Measurements from ENCODE around the gene CLASP1. TPM values are rescaled to one million over a fixed set of nuclear protein-coding genes. Genes with fewer than 3 reads are reported as not detected.
"Not testable (repeated sequence)": the region's sequence is repeated elsewhere in the genome, so short reads cannot be mapped to it uniquely, and the experiment has no call there.

Gene CLASP1
- total RNA-seq, 1 donor from 2014 or later: 51.4 TPM

GRCh38 chr2:121505005-121505404, 144.3 kb downstream of the CLASP1 start:
- DNase-seq (ENCODE audit: low spot score): no peak

DNA sequence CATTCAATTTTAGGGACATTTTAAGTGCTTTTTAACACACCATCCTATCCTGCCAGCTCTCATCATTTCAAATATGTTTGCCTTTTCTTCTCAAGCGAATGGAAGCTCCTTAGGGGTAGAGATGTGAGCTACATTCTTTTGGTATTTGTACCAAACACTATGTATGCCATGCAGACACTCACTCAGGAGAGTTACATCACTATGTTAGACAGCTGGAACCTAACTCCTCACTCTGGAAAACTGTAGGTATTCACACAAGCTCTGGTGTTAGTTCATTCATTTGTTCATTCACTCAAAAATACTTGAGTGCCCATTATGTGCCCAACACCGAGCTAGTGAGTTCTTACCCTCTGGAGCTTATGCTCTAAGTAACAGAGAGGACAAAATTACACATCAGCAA, 144.9 kb downstream of the CLASP1 start:
- no peak for DNase-seq (ENCODE audit: low spot score)

DNA sequence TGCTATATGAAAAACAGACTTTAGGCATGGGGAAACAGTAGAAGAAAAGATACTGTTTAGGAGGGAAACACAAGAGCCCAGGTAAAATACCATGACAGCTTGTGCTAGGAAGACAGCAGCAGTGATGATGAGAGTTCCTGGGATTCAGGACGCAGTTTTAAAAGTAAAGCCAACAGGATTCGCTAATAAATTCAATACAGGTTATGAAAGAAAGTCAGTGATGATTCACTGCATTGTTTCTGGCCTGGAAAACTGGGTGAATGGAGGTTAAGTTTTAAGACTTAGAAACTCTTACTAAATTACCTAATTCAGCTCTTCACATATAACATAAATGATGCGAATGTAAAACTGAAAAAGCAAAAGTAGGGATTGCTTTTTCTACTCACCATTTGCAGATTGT, 146.5 kb downstream of the CLASP1 start:
- DNase-seq (ENCODE audit: low spot score): no peak

DNA sequence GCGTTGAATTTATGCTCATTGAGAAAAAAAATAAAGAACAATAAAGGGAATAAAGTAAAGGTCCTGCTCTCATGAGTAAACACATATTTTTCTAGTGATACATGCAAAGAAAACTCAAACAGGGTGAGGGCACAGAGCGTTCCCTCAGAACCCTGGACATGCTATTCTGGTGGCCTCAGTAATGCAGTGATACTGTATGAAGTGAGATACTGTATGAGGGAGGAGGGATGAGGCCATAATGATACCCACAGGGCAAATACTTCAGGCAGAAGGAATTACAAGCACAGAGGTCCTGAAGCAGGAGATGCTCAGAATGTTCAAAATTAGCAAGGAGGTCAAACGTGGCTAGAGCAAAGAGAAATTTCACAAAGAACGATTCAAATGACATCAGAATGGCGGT, 147.0 kb downstream of the CLASP1 start:
- no peak for DNase-seq (ENCODE audit: low spot score)

GRCh38 chr2:121501554-121501953, 147.7 kb downstream of the CLASP1 start:
- no peak for DNase-seq (ENCODE audit: low spot score)

- no peak for DNase-seq (ENCODE audit: low spot score)
Observed at GRCh38 chr2:121501031-121501430, 148.2 kb downstream of the CLASP1 start.

DNA sequence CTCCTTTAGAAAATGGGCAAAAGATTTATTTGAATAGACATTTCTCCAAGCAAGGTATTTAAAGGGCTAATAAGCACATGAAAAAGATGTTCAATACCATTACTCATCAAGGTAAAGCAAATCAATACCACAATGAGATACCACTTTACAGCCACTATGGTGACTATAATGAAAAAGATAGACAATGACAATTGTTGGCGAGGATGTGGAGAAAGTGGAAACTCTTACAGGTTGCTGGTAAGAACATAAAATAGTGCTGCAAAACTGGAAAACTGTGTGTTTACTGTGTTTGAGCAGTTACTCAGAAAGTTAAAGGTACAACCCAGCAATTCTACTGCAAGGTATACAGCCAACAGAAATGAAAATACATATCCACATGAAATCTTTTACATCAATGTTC, 150.5 kb downstream of the CLASP1 start:
- no peak for DNase-seq (ENCODE audit: low spot score)

GRCh38 chr2:121492409-121492808, 156.9 kb downstream of the CLASP1 start:
- no peak for DNase-seq (ENCODE audit: low spot score)

GRCh38 chr2:121491518-121491917, 157.7 kb downstream of the CLASP1 start:
- DNase-seq (ENCODE audit: low spot score): no peak

DNA sequence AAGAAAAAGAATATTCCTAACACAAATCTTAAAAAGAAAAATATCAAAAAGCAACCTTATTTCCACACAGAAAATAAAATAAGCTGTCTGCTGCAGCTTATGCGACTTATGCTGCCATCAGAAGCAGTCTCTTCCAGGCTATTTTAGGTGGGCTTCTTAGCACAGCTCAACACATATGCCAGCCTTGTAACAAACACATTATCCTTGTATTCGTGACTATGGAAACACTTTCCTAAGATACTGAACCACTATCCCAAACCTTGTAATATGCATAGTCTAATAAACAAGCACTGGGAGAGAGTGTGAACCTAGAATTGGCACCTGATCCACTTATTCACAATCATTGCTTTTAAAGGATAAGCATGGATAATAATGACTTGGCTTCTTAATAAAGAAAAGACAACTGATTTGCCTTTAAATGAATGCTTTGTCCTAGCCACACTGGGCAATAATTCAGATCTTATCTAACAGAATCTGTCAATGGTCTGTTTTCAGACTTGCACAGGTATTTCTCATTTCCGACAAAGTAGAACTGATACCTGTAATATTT, 158.6 kb downstream of the CLASP1 start:
- DNase-seq (ENCODE audit: low spot score): no peak

DNA sequence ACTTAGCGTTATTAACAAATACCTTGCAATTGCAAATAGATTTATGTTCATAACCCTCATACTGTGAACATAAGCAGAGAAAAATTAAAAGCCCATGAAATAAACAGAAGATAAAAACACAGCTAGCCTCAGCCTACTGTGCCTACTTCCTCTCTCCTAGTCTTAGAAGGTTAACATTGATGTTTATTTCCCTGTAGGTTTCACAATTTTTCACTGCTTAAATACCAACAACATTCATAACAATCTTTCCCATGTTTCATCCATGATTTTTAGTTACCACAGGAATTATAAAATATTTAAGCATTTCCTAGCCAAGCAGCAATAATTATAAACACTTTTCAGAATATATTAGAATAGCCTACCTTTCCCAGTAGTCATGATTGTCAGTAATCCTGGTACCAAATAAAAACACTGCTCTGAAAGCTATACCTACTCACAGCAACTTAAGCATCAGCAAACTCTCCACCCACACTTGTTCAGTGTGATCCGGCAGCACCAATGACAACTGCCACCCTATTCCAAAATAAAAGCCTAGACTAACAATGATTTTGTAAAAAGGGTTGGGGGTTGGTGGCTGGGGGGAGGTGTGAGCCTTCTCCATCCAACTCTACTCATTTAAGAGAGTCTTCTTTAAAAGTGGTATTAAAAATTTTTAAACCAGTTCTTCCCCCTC, 159.2 kb downstream of the CLASP1 start:
- no peak for DNase-seq (ENCODE audit: low spot score)

GRCh38 chr2:121489284-121489683, 160.0 kb downstream of the CLASP1 start:
- no peak for DNase-seq (ENCODE audit: low spot score)

- DNase-seq (ENCODE audit: low spot score): no peak
Observed at GRCh38 chr2:121486191-121486790, 163.0 kb downstream of the CLASP1 start.

GRCh38 chr2:121485039-121485438, 164.2 kb downstream of the CLASP1 start:
- no peak for DNase-seq (ENCODE audit: low spot score)

DNA sequence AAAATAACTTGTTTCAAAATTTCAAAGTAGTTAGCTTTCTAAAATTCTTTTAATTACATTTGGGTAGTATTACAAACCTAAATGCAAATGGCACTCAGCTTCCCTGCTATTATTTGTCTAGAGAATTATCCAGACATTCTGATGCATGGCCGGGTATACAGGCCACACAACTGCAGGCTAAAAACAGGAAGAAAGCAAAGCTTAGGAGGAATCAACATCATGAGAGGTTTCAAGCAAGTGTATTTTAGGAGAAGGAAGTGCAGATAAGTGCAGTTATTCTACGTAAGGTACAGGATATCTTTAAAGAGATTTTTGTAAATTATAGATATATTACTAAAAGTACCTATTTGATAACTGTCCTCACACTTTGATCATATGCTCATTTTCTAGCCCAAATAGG, 165.4 kb downstream of the CLASP1 start:
- DNase-seq (ENCODE audit: low spot score): no peak

DNA sequence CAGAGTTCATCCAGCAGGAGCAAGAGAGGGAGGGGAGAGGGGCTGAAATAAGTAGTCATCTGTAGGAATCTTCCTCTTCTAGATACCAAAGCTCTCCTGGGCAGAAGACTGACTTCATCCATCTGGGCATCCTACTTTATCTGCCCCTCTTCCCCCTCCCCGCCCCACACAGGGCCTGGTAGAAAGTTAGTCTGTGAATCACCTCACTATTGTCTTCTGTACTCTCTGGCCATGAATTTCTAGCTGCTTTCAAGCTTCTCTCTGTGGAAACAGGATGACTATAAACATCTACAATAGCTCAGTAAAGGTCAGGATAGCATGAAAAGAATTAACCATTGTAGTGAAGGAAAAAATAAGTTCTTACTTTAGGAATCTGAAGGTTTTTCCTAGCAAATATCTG, 166.2 kb downstream of the CLASP1 start:
- DNase-seq (ENCODE audit: low spot score): no peak

GRCh38 chr2:121480826-121481225, 168.4 kb downstream of the CLASP1 start:
- peak; percentile 50 for DNase-seq (ENCODE audit: low spot score)

- peak; percentile 74 for DNase-seq (ENCODE audit: low spot score)
Observed at GRCh38 chr2:121479882-121480522, 169.3 kb downstream of the CLASP1 start.

DNA sequence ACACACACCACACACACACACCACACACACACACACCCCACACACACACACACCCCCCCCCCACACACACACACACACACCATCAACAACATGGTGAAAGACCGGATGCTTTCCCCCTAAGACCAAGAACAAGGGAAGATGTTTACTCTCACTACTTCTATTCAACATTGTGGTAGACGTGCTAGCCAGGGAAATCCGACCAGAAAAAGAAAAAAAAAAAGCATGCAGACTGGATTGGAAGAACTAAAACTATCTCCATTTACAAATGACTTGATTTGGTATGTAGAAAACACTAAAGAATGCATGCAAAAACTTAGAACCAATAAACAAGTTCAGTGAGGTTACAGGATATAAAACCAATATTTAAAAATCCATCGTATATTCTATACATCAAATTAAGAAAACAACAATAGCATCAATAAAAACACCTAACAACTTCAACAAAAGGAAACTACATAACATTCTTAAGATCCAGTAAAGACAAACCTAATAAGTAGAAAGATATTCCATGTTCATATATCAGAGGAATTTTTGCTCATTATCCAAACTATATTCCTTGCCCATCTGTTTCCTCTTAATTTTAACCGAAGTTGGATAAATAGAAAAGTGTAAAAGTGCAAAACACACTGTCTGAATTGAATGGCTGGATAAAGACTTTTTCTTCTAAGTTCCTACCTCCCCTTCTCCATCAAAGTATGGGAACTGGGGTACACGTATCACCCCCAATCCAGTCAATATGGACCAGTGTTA, 170.1 kb downstream of the CLASP1 start:
- DNase-seq (ENCODE audit: low spot score): no peak

- DNase-seq (ENCODE audit: low spot score): not testable (repeated sequence)
Observed at GRCh38 chr2:121478358-121478995, 170.8 kb downstream of the CLASP1 start.

- no peak for DNase-seq (ENCODE audit: low spot score)
Observed at GRCh38 chr2:121476684-121477083, 172.6 kb downstream of the CLASP1 start.
